Measurements from ENCODE around the gene LRRN1.

Gene LRRN1

DNA sequence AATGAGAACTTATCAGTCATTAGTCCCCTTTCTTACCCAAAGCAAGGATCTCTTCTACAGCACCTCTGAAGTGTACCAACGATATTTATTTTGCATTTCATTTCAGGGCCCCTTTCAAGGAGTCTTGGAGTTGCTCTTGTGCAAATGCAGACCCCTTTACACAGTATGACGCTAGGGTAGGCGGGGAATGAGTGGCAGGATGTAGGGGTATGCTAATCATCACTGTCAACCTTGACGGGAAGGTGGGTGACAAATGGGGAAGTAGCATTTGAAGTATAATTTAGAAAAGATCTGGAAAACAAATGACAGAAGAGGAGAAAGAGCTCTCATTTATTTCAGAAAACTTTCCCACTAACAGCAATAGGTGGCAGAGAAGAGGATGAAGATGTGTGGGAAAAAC is 94.4 kb downstream of the LRRN1 start:
- no peaks in the 10 kb centered on the region for H3K36me3 ChIP-seq (ENCODE audit: control insufficient read depth, insufficient read depth, low read length)
- H3K9me3 ChIP-seq (ENCODE audit: control insufficient read depth, low read length): no peaks in the 10 kb centered on the region
- H3K4me1 ChIP-seq (ENCODE audit: control insufficient read depth, insufficient read depth, low read length, poor library complexity, severe bottlenecking): no peaks in the 10 kb centered on the region
- no peak overlapping the region for H3K27ac ChIP-seq (ENCODE audit: low read depth, low read length, severe bottlenecking)
- no peak overlapping the region for H3K4me3 ChIP-seq (ENCODE audit: extremely low read depth, insufficient read depth, low read length, poor library complexity, severe bottlenecking)
- WGBS, 2 experiments (ENCODE audit: insufficient coverage in 2 of 2): 80 to 90% methylated on average over 2 to 3 of the region's 4 CpGs
